GM21737 (cell line): ENCODE measurements around the gene B4GALT6.
A peak's percentile ranks its signal among the peaks of the same experiment; 100 is the strongest.
"Not testable (repeated sequence)": the region's sequence is repeated elsewhere in the genome, so short reads cannot be mapped to it uniquely, and the experiment has no call there.

ENCODE experiments used
- ATAC-seq: cut with Tn5 transposase; IDR thresholded peaks from one replicate; pipeline ENCODE4 v1.9.1; 2021; ENCODE audit warnings: mild to moderate bottlenecking, moderate library complexity; ENCODE audit not compliant: unreplicated experiment

Gene B4GALT6, protein sequence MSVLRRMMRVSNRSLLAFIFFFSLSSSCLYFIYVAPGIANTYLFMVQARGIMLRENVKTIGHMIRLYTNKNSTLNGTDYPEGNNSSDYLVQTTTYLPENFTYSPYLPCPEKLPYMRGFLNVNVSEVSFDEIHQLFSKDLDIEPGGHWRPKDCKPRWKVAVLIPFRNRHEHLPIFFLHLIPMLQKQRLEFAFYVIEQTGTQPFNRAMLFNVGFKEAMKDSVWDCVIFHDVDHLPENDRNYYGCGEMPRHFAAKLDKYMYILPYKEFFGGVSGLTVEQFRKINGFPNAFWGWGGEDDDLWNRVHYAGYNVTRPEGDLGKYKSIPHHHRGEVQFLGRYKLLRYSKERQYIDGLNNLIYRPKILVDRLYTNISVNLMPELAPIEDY

DNA sequence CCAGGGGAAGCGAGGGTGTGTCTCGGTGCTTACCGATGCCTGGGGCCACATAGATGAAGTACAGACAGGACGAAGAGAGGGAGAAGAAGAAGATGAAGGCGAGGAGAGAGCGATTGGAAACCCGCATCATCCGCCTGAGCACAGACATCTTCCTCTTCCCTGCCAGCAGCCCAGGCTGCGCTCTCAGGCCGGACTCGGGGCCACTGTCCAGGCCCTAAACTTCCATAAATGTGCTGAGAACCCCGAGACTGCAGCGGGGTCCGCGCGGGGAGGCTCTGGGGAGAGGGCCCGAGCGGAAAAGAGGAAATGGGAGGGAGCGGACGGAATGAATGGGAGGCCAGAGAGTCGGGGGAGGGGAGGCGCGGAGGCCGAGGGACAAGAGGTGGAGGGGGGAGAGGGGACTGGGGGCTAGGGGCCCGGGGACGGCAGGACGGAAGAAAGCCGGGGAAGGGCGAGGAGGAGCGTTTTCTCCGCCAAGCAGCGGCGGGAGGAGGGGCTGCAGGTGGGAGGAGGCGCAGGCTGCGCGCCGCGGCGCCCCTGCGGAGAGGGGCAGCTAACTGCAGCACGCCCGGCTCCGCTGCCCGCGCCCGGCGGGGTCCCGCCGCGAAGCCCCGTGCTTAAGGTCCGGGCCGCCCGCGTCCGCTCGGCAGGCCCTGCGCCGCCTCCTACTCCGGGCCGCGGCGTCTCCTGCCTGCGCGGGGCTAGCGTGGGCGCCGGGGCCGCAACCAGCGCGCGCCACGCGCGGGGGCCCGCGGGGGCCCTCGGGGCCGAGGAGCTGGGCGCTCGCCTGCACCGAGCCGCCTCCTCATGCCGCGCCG is at the start of gene B4GALT6:
Gene B4GALT6 (minus strand): TSS at position 303 of the 818 bp plus-strand sequence. CDS start 155 bp downstream, at position 148.
- ATAC-seq: peak; percentile 39

DNA sequence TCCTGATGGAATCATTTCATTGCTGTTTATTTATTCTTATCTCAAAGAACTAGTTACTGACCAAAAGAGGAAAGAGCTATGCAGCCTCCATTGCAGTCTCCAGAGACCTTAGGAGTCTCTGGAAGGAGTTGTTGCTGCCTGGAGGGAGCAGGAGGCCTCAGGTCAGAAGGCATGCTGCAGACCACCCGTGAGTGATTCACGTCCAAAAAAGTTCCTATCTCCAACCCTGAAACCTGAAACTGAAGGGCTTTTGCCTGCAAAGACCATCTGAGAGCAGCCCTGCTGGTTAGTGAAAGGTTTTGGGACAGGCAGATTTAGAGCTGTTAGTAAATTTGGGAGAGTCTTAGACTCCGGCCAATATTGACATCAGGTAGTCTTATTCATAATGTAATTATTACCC is 47.2 kb upstream of the B4GALT6 start:
- no peak for ATAC-seq

DNA sequence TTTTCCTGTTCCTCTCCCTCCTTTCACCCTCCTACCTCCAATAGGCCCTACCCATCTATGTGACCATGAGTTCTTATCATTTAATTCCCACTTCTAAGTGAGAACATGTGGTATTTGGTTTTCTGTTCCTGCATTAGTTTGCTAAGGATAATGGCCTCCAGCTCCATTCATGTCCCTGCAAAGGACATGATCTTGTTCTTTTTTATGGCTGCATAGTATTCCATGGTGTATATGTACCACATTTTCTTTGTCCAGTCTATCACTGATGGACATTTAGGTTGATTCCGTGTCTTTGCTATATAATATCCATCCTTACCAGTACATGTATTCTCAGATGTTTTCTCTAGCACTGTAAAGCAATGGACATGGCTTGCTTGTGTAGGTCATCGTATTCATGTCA is 44.8 kb upstream of the B4GALT6 start:
- ATAC-seq: not testable (repeated sequence)

- no peak for ATAC-seq
Measured at GRCh38 chr18:31723990-31724711, 39.8 kb upstream of the B4GALT6 start.

GRCh38 chr18:31723639-31723989 is 39.2 kb upstream of the B4GALT6 start:
- ATAC-seq: no peak

DNA sequence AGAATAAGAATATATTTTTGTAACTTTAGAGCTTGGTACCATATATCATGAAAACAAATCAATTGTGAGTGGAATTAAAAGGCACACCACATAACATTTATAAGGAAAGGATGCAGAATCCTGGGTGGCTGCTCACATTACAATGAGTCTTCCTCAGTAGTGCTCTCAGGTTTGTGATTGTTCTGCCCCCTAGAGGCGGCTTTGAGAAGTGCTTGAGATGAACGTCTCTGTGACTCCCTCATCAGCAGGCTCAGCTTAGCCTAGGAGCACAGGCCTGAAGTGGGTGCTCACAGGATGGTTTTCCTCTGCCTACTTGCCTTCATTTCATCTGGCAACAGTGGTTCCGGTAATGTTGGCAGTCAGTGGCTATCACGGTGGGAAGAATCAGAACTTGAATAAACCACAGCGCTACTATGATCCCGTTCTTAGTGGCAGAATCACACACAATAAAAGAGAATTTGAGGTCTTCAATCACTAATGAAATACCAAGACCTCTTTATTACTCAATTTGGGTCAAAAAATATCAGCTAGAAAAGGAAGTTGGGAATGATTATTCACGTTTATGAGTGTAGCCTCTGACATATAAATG is 38.1 kb upstream of the B4GALT6 start:
- ATAC-seq: peak; percentile 79

DNA sequence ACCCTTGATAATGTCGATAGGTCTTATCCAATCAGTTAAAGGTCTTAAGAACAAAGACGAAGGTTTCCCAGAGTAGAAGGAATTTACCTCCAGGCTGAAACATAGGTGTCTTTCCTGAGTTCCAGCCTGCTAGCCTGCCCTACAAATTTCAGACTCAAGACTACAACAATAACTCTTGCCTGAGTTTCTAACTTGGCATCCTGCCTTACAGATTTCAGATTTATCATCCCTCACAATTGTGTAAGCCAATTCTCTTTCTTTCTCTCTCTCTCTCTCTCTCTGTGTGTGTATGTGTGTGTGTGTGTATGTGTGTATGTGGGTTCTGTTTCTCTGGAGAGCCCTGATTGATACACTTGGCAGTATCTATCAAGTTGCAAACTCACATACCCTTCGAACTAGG is 37.2 kb upstream of the B4GALT6 start:
- no peak for ATAC-seq

DNA sequence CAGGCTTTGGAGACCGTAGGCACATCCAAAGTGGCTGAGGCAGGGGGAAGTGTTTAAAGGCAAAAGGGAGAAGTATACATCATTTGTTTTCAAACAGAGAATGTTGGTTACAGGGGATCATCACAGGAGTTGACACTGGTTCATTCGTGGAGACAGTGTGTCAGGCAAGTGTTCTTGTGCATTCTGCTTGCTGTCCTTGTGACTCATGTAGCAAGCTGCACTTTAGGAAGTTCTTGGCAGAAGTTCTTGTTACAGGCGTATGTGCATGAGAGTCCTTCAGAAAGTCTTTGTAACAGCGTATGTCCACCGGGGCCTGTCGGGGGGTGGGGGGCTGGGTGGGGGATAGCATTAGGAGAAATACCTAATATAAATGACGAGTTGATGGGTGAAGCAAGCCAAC is 36.5 kb upstream of the B4GALT6 start:
- no peak for ATAC-seq

GRCh38 chr18:31719363-31720006 is 35.1 kb upstream of the B4GALT6 start:
- ATAC-seq: no peak

- no peak for ATAC-seq
Measured at GRCh38 chr18:31718386-31718785, 34.0 kb upstream of the B4GALT6 start.

- no peak for ATAC-seq
Measured at GRCh38 chr18:31716362-31716761, 32.0 kb upstream of the B4GALT6 start.

DNA sequence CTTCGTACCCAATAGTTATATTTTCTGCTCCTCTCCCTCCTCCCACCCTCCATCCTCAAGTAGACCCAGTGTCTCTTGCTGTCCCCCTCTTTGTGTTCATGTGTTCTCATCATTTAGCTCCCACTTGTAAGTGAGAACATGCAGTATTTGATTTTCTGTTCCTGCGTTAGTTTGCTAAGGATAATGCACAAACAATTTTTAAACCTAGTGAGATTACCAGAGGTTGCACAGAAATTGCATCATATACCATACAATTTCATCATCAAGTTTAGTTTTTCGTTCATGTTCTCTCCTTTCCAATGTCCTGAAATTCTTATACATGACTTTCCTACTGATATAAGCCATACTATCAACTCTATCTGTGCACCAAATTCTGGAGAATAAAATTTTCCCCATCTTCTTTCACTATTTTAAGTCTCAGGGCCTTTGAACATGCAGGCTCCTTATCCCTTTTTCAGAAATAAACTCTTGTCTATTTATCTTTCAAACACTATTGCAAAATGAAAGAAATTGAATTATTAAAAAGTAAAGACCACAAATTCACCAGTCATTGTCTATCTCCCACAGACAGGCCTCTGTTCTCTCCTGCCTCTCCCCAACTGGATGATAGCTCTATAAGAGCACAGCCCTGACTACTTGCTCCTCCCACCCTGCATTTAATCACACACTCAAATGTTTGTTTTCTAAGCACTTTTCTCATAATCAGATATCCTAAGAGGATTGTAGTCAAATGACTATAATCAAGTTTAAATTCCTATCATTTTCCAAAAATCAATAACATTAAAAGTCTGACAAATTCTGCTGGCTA is 27.2 kb upstream of the B4GALT6 start:
- ATAC-seq: no peak

DNA sequence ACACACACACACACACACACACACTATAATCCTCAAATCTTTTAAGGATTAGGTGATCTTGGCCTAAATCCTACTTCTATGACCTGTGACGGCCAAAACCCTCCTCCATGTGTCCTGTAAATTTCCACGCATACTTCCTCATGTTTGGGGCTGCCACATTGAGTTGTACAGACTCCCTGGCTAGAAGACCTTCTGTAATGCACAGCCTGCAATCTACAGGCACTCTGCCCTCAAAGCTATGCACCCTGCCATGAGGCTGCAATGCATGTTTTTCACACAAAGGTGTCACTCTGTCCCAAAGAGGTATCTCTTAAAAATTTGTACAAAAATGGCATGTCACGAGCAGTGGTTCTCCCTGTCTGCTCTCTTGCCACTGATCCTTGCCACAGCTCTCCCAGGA is 26.4 kb upstream of the B4GALT6 start:
- no peak for ATAC-seq

GRCh38 chr18:31707815-31708214 is 23.4 kb upstream of the B4GALT6 start:
- no peak for ATAC-seq

DNA sequence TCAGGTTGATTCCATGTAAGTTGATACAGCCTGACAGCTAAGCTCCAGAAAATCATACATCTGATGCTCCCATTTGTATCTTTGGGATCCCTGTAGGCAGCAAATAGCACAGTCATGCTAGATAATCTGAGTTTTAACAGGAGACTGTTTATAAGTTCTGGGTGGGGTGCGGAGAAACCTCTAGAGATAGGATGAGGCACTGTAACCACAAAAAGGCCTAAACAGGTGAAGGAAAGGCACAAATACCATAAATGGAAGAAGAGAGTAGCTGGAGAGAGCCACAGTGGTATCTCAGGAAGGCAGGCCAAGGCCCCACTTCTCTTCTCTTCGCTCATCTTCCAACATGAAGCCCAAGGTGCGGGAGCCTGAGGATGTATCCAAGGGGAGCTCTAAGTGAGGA is 18.1 kb upstream of the B4GALT6 start:
- no peak for ATAC-seq

DNA sequence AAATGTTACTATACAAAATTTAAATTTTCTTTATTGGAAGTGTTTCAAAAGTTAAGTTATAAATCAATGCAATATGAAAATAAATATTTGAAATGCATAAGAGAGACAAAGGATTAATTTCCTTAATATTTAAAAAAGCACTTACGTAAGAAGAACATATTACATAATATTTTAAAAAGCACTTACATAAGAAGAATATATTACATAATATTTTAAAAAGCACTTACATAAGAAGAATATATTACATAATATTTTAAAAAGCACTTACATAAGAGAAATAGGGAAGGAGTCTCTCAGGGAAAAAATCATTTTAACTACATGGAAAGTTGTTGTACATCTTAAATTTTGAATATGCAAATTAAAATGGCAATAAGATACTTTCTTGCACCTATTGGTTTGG is 17.4 kb upstream of the B4GALT6 start:
- no peak for ATAC-seq

DNA sequence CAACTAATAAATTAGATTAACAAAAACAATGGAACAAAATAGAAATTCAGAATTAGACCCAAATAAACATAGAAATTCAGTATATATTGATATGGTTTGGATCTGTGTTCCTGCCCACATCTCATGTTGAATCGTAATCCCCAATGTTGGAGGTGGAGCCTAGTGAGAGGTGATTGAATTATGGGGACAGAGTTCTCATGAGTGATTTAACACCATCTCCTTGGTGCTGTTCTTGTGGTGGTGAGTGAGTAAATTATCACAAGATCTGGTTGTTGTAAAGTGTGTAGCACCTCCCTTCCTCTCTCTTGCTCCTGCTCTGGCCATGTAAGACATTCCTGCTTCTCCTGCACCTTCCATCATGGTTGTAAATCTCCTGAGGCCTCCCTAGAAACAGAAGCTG is 16.6 kb upstream of the B4GALT6 start:
- no peak for ATAC-seq

DNA sequence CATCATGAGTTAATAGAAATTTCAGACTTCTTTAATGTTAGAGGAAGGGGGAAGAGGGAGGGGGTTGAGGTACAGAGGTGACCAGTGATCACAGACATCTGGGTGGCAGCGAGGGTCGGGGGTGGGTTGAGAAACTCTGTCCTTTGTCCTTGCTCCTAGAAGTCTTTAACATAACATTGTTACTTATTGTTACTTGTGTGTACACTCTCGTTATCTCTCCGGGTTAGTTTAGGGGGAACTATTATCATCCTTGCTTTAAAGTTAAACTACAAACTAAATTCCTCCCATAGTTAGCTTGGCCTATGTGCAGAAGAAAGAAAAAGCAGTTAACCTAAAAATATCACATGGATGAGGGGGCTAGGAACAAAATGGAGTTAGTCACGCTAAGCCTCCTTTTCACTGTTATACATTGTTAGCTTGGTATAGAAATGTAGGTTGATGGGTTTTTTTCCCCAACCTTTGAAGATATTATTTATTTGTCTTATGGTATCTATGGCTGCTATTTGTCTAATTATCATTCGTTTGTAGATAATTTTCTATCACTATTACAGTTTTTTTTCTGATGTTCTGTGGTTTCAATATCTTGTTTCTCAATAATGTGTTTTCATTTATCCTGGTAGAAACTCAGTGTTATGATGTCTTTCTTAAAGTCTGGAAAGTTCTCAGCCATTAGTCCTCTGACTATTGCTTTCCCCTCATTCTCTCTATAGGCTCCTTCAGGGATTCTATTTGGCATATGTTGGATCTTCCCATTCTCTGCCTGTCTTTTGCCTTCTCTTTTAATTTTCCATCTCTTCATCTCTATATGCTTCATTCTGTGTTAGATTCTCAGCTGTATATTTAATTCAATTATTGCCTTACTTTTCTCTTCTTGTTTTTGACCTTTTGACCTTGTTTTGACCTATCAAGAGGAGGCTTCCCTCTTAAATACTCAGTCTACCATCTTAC is 13.2 kb upstream of the B4GALT6 start:
- ATAC-seq: no peak

- ATAC-seq: no peak
Measured at GRCh38 chr18:31695989-31696388, 11.6 kb upstream of the B4GALT6 start.
